Measurements from ENCODE around the gene U2AF2. TPM values are rescaled to one million over a fixed set of nuclear protein-coding genes. Genes with fewer than 3 reads are reported as not detected.

The U2AF2 gene
- total RNA-seq, 1 donor from 2014 or later, result 365 TPM

GRCh38 chr19:55609326-55609725 is 45.5 kb upstream of the U2AF2 start:
- peaks cover 37% of the 10 kb centered on the region for H3K4me1 Mint-ChIP-seq
- H3K9me3 Mint-ChIP-seq, result no peaks in the 10 kb centered on the region
- no peak for DNase-seq (ENCODE audit: low read depth, low spot score)
- peaks cover 13% of the 10 kb centered on the region for H3K36me3 Mint-ChIP-seq (ENCODE audit: low read depth)
- H3K27me3 Mint-ChIP-seq (ENCODE audit: low read depth), result no peaks in the 10 kb centered on the region
- no peak overlapping the region for H3K27ac Mint-ChIP-seq (ENCODE audit: unreplicated experiment)
- H3K4me3 Mint-ChIP-seq, result peak overlapping the region; percentile 18
- TF ChIP-seq, protein P1, sequence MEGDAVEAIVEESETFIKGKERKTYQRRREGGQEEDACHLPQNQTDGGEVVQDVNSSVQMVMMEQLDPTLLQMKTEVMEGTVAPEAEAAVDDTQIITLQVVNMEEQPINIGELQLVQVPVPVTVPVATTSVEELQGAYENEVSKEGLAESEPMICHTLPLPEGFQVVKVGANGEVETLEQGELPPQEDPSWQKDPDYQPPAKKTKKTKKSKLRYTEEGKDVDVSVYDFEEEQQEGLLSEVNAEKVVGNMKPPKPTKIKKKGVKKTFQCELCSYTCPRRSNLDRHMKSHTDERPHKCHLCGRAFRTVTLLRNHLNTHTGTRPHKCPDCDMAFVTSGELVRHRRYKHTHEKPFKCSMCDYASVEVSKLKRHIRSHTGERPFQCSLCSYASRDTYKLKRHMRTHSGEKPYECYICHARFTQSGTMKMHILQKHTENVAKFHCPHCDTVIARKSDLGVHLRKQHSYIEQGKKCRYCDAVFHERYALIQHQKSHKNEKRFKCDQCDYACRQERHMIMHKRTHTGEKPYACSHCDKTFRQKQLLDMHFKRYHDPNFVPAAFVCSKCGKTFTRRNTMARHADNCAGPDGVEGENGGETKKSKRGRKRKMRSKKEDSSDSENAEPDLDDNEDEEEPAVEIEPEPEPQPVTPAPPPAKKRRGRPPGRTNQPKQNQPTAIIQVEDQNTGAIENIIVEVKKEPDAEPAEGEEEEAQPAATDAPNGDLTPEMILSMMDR (conservative IDR thresholded peaks at IDR 0.05), result no peak

DNA sequence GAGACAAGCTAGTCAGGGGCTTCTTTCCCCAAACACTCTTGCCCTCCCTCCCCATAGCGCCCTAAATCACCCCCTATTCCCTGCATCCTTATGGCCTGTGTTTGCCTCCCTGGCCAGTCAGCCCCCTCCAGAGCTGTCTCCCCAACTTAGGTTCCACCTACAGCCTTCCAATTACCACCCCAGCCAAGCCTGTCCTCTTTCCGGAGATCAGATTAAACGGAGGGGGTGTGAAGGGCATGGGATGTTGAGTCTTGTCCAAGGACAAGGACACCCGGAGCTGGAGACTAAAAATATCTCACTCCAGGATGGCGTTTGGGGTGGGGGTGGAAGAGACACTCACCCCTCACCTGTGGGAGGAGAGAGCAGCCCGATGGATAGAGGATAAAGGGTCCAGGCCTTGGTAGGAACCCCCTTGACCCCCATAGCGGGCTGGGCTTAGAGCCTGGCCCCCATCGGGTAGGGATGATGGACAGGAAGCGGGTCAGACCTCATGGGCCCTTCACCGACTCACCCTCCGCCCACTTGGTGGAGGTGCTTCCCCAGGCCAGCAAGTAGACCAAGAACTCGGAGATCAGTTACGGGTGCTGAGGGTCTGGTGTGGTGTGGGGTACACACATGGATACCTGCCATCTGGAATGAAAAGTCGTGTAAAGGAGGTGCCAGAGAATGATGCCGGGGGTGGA is 43.4 kb upstream of the U2AF2 start:
- no peak for DNase-seq (ENCODE audit: low read depth, low spot score)
- Mint-ChIP-seq H3K27me3 (ENCODE audit: low read depth) (no peaks in the 10 kb centered on the region), H3K4me1 (peaks cover 22% of the 10 kb centered on the region), H3K36me3 (ENCODE audit: low read depth) (peaks cover 13% of the 10 kb centered on the region), H3K27ac (ENCODE audit: unreplicated experiment) (no peak overlapping the region), H3K4me3 (peak overlapping the region; percentile 69), H3K9me3 (no peaks in the 10 kb centered on the region)
- TF ChIP-seq, protein P1 (conservative IDR thresholded peaks at IDR 0.05), result no peak

GRCh38 chr19:55611983-55612645 is 42.7 kb upstream of the U2AF2 start:
- no peak for DNase-seq (ENCODE audit: low read depth, low spot score)
- Mint-ChIP-seq H3K27ac (ENCODE audit: unreplicated experiment) (no peak overlapping the region), H3K27me3 (ENCODE audit: low read depth) (no peaks in the 10 kb centered on the region), H3K4me1 (peaks cover 16% of the 10 kb centered on the region), H3K4me3 (peak overlapping the region; percentile 38), H3K36me3 (ENCODE audit: low read depth) (peaks cover 16% of the 10 kb centered on the region), H3K9me3 (no peaks in the 10 kb centered on the region)
- TF ChIP-seq, protein P1 (conservative IDR thresholded peaks at IDR 0.05), result no peak

GRCh38 chr19:55613396-55613795 is 41.4 kb upstream of the U2AF2 start:
- peak overlapping the region; percentile 19 for H3K4me3 Mint-ChIP-seq
- H3K36me3 Mint-ChIP-seq (ENCODE audit: low read depth), result peaks cover 20% of the 10 kb centered on the region
- H3K4me1 Mint-ChIP-seq, result peaks cover 13% of the 10 kb centered on the region
- no peak for DNase-seq (ENCODE audit: low read depth, low spot score)
- H3K27me3 Mint-ChIP-seq (ENCODE audit: low read depth), result no peaks in the 10 kb centered on the region
- no peak overlapping the region for H3K27ac Mint-ChIP-seq (ENCODE audit: unreplicated experiment)
- no peaks in the 10 kb centered on the region for H3K9me3 Mint-ChIP-seq
- TF ChIP-seq, protein P1 (conservative IDR thresholded peaks at IDR 0.05), result no peak

- Mint-ChIP-seq H3K27ac (ENCODE audit: unreplicated experiment) (no peak overlapping the region), H3K27me3 (ENCODE audit: low read depth) (no peaks in the 10 kb centered on the region), H3K36me3 (ENCODE audit: low read depth) (peaks cover 20% of the 10 kb centered on the region), H3K4me1 (peaks cover 8% of the 10 kb centered on the region), H3K9me3 (no peaks in the 10 kb centered on the region), H3K4me3 (no peak overlapping the region)
- TF ChIP-seq, protein P1 (conservative IDR thresholded peaks at IDR 0.05), result no peak
- no peak for DNase-seq (ENCODE audit: low read depth, low spot score)
Observed at GRCh38 chr19:55613930-55614710, 40.7 kb upstream of the U2AF2 start.
